ENCODE results near the gene MRPL55. TPM values are rescaled to one million over a fixed set of nuclear protein-coding genes. Genes with fewer than 3 reads are reported as not detected.

Gene MRPL55
- total and polyA plus RNA-seq, 2 experiments from 2014 or later: 92.4 to 172 TPM

GRCh38 chr1:228107636-228108035 lies 1.5 kb downstream of the MRPL55 start:
- Histone ChIP-seq H3K36me3 (ENCODE audit: insufficient read depth) (no peaks in the 10 kb centered on the region), H3K4me2 (no peak overlapping the region), H2AFZ (no peak overlapping the region), H3K79me2 (replicated peaks; ENCODE audit: insufficient read depth) (peaks cover 8% of the 10 kb centered on the region), H4K20me1 (replicated peaks; ENCODE audit: insufficient read depth) (no peaks in the 10 kb centered on the region; the same call in 1 of the 2 replicates), H3K27me3 (ENCODE audit: insufficient read depth) (peaks cover 10% of the 10 kb centered on the region; the same call in 1 of the 2 replicates), H3F3A (replicated peaks; ENCODE audit: low read depth) (0 out of 2 replicates have a peak, but pooled peaks cover 2% of the 10 kb centered on the region), H3K4me3 (no peak overlapping the region), H3K4me1 (ENCODE audit: insufficient read depth) (peaks cover 7% of the 10 kb centered on the region; the same call in 1 of the 2 replicates), H3K27ac (ENCODE audit: low read depth) (no peak overlapping the region), H3K9me2 (ENCODE audit: insufficient read depth) (no peaks in the 10 kb centered on the region)
- peaks cover 16% of the 10 kb centered on the region for H3K4me1 Mint-ChIP-seq
- no peaks in the 10 kb centered on the region; the same call in 2 of the 3 replicates for H3K9me3 Mint-ChIP-seq
- H3K27ac Mint-ChIP-seq: no peak overlapping the region
- H3K4me3 Mint-ChIP-seq: peak overlapping the region; percentile 93
- ATAC-seq (no peak), DNase-seq (ENCODE audit: low spot score) (no peak)
- TF ChIP-seq, protein P1, sequence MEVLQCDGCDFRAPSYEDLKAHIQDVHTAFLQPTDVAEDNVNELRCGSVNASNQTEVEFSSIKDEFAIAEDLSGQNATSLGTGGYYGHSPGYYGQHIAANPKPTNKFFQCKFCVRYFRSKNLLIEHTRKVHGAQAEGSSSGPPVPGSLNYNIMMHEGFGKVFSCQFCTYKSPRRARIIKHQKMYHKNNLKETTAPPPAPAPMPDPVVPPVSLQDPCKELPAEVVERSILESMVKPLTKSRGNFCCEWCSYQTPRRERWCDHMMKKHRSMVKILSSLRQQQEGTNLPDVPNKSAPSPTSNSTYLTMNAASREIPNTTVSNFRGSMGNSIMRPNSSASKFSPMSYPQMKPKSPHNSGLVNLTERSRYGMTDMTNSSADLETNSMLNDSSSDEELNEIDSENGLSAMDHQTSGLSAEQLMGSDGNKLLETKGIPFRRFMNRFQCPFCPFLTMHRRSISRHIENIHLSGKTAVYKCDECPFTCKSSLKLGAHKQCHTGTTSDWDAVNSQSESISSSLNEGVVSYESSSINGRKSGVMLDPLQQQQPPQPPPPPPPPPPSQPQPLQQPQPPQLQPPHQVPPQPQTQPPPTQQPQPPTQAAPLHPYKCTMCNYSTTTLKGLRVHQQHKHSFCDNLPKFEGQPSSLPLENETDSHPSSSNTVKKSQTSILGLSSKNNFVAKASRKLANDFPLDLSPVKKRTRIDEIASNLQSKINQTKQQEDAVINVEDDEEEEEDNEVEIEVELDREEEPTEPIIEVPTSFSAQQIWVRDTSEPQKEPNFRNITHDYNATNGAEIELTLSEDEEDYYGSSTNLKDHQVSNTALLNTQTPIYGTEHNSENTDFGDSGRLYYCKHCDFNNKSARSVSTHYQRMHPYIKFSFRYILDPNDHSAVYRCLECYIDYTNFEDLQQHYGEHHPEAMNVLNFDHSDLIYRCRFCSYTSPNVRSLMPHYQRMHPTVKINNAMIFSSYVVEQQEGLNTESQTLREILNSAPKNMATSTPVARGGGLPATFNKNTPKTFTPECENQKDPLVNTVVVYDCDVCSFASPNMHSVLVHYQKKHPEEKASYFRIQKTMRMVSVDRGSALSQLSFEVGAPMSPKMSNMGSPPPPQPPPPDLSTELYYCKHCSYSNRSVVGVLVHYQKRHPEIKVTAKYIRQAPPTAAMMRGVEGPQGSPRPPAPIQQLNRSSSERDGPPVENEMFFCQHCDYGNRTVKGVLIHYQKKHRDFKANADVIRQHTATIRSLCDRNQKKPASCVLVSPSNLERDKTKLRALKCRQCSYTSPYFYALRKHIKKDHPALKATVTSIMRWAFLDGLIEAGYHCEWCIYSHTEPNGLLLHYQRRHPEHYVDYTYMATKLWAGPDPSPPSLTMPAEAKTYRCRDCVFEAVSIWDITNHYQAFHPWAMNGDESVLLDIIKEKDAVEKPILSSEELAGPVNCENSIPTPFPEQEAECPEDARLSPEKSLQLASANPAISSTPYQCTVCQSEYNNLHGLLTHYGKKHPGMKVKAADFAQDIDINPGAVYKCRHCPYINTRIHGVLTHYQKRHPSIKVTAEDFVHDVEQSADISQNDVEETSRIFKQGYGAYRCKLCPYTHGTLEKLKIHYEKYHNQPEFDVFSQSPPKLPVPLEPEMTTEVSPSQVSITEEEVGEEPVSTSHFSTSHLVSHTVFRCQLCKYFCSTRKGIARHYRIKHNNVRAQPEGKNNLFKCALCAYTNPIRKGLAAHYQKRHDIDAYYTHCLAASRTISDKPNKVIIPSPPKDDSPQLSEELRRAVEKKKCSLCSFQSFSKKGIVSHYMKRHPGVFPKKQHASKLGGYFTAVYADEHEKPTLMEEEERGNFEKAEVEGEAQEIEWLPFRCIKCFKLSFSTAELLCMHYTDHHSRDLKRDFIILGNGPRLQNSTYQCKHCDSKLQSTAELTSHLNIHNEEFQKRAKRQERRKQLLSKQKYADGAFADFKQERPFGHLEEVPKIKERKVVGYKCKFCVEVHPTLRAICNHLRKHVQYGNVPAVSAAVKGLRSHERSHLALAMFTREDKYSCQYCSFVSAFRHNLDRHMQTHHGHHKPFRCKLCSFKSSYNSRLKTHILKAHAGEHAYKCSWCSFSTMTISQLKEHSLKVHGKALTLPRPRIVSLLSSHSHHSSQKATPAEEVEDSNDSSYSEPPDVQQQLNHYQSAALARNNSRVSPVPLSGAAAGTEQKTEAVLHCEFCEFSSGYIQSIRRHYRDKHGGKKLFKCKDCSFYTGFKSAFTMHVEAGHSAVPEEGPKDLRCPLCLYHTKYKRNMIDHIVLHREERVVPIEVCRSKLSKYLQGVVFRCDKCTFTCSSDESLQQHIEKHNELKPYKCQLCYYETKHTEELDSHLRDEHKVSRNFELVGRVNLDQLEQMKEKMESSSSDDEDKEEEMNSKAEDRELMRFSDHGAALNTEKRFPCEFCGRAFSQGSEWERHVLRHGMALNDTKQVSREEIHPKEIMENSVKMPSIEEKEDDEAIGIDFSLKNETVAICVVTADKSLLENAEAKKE (CRISPR knock-in tag; IDR thresholded peaks at IDR 0.05): no peak
- TF ChIP-seq EZH2phosphoT487 (IDR thresholded peaks at IDR 0.05; ENCODE audit: unreplicated experiment): no peak
- TF ChIP-seq JUNB (IDR thresholded peaks at IDR 0.05; ENCODE audit: unreplicated experiment): no peak
- TF ChIP-seq REST (IDR thresholded peaks at IDR 0.05; ENCODE audit: unreplicated experiment): no peak
- TF ChIP-seq CREB1 (CRISPR knock-in tag; IDR thresholded peaks at IDR 0.05; ENCODE audit: low read depth): no peak
- TF ChIP-seq ZNF331 (CRISPR knock-in tag; IDR thresholded peaks at IDR 0.05; ENCODE audit: low read depth): no peak
- no peak for TF ChIP-seq ETS1 (IDR thresholded peaks at IDR 0.05)
- no peak for TF ChIP-seq STAT1 (IDR thresholded peaks at IDR 0.05; ENCODE audit: unreplicated experiment)
- TF ChIP-seq POLR2AphosphoS5 (IDR thresholded peaks at IDR 0.05; ENCODE audit: low read depth): no peak
- no peak for TF ChIP-seq ZNF114 (CRISPR knock-in tag; IDR thresholded peaks at IDR 0.05)
- no peak for TF ChIP-seq EZH2 (IDR thresholded peaks at IDR 0.05; ENCODE audit: low read depth, unreplicated experiment)
- TF ChIP-seq, protein P2, sequence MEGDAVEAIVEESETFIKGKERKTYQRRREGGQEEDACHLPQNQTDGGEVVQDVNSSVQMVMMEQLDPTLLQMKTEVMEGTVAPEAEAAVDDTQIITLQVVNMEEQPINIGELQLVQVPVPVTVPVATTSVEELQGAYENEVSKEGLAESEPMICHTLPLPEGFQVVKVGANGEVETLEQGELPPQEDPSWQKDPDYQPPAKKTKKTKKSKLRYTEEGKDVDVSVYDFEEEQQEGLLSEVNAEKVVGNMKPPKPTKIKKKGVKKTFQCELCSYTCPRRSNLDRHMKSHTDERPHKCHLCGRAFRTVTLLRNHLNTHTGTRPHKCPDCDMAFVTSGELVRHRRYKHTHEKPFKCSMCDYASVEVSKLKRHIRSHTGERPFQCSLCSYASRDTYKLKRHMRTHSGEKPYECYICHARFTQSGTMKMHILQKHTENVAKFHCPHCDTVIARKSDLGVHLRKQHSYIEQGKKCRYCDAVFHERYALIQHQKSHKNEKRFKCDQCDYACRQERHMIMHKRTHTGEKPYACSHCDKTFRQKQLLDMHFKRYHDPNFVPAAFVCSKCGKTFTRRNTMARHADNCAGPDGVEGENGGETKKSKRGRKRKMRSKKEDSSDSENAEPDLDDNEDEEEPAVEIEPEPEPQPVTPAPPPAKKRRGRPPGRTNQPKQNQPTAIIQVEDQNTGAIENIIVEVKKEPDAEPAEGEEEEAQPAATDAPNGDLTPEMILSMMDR (conservative IDR thresholded peaks at IDR 0.05; ENCODE audit: low read depth in 2 of 2): no peak
- H3K36me3 Mint-ChIP-seq (ENCODE audit: low read depth): peaks cover 8% of the 10 kb centered on the region; the same call in 2 of the 3 replicates
- peaks cover 24% of the 10 kb centered on the region for H3K27me3 Mint-ChIP-seq (ENCODE audit: insufficient read depth, low read depth, poor library complexity)

Data from GM23338 (cell line).